ENCODE data around the gene PPP1R14D.
A peak's percentile ranks its signal among the peaks of the same experiment; 100 is the strongest.
"Not testable (repeated sequence)": the region's sequence is repeated elsewhere in the genome, so short reads cannot be mapped to it uniquely, and the experiment has no call there.

Gene PPP1R14D, protein sequence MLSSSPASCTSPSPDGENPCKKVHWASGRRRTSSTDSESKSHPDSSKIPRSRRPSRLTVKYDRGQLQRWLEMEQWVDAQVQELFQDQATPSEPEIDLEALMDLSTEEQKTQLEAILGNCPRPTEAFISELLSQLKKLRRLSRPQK

DNA sequence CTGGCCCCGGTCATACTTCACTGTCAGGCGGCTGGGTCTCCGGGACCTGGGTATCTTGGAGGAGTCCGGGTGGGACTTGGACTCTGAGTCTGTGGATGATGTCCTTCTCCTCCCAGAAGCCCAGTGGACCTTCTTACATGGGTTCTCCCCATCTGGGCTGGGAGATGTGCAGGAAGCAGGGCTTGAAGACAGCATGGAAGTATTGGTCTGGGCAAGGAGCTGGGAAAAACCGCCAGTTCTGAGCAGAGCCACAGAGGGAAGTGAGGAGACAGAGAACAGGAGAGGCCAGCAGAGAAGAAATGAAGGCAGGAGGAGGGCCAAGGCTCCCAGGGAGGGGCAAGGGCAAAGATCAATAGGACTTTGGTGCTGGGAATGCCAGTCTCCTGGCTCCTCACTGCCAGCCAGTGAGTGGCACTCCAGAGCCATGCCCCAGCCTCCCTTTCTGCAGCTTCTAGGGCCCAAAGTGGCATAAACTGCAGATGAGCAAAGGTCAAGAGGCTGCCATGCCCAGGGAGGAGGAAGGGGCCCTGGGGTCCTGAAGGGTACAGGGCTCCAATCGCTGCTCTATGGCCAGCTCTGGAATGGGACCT is at the start of gene PPP1R14D:
Gene PPP1R14D (minus strand): TSS at position 262 of the 590 bp plus-strand sequence. CDS start 67 bp downstream, at position 195.
- DNase-seq (ENCODE audit: low read depth, low spot score), result no peak

DNA sequence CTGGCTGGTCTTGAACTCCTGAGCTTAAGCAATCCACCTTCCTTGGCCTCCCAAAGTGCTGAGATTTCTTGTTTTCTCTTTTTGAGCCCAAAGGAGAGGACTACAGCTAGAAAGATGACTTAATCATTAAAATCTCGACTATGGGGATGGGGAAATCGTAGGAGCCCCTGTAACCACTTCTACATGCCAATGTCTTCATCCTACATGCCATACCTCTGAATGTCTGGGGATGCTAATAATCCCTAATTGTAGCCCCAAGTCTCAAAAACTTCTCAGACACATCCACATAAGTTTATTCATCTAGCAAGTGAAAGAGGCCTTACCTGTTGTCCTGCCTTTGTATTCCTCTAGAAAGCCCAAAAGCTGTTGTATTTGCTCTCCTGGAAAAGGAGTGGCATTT is 49.2 kb upstream of the PPP1R14D start:
- DNase-seq (ENCODE audit: low read depth, low spot score), result no peak

DNA sequence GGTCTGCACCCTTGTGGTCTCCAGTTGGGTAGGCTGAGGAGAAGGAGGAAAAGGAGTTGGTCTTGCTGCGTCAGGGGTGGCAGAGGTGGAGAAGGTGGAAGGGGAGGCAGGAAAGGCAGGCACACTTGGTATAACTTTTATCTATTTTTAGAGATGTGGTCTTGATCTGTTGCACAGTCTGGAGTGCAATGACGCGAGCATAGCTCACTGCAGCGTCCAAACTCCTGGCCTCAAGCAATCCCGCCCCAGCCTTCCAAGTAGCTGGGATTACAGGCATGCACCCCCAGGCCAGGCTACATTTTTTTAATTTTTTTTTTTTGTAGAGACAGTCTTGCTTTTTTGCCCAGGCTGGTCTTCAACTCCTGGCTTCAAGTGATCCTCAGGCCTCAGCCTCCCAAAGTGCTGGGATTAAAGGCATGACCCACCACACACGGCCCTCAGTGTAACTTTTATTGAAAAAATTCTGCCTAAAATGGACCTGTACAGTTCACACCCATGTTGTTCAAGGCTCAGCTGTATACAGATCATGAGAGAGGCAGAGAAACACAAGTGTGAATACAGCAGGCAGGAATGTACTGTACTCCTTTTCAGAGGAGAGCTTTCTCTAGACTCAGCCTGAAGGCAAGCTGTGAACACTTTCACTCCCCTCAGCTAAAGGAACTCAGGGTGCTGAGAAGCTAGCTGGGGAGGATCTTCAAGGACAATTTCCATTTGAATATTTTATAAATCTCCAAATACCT is 47.7 kb upstream of the PPP1R14D start:
- no peak for DNase-seq (ENCODE audit: low read depth, low spot score)

DNA sequence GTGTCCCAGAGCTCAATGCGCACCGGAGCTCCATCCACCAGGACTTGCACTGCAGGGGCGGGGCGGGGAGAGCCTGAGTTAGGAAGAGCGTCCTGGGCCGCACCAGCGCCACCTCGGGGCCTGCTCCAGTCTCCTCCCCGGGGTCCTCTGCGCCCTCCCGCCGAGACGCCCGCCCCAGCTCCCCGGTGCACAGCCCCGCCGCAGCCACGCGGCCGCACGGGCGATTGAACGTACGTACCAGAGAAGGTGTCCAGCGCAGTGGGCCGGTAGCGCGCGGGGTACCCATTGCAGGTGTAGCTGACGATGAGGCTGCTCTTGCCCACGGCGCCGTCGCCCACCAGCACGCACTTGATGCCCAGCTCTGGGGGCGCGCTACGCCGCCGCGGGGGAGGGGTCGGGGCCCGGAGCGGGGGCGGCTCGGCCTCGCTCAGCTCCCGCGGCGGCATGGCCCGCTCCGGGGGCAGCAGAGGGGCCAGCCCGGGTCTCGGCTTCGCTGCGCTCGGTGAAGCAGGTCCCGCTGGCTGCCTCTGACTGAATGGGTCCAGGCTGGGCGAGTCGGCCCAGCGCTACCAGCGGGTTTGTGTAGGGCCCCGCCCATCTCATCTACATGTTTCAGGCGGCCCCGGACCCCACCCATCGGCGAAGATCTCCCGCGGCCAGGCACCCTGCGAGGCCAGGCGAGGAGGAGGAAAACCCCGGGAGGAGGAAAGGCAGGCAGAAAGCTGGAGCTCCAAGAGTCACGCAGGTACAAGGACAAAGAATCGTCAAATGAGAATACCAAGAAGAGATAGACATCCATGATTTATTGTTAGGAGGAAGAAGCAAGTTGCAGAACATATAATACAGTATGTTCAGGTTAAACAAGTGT is 45.4 kb upstream of the PPP1R14D start, which contains the start of gene RHOV:
Gene RHOV (minus strand): TSS at position 541 of the 868 bp plus-strand sequence. CDS start 95 bp downstream, at position 446.
- DNase-seq (ENCODE audit: low read depth, low spot score), result no peak

DNA sequence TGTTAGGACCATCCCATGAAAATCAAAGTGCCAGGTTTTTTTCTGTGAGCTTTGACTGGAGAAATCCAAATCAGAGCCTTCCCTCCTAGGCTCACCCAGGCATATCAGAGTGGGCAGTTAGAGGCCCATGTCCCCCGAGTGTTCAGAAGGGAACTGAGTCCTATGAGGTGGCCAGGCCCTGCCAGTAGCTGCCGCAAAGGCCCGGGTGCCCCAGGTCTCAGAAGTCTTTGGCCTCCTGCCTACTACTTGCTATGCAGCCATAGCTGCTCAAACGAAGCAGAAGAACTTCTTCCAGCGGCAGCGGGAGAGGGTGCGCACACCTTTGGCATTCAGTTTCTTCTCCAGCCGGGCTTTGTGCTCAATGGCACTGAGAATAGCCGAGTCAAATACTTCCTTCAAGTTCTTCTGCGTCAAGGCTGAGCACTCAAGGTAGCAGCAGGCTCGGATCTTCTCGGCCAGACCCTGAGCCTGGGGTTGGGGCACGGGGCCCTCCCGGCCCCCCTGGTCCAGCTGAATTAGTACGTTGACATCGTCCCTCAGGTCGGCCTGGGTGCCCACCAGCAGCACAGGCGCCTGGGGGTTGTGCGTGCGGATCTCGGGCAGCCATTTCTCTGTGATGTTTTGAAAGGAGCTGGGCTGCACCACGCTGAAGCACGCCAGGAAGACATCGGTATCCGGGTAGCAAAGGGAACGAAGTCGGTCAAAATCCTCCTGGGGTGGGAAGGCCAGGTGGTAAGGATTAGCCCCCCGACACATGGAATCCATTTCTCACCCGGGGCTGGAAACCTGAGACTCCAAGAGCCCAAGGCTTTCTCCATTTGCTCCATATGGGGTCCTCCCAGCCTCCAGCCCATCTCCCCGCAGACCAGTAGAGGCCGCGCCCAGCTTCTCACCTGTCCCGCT is 44.5 kb upstream of the PPP1R14D start:
- no peak for DNase-seq (ENCODE audit: low read depth, low spot score)

DNA sequence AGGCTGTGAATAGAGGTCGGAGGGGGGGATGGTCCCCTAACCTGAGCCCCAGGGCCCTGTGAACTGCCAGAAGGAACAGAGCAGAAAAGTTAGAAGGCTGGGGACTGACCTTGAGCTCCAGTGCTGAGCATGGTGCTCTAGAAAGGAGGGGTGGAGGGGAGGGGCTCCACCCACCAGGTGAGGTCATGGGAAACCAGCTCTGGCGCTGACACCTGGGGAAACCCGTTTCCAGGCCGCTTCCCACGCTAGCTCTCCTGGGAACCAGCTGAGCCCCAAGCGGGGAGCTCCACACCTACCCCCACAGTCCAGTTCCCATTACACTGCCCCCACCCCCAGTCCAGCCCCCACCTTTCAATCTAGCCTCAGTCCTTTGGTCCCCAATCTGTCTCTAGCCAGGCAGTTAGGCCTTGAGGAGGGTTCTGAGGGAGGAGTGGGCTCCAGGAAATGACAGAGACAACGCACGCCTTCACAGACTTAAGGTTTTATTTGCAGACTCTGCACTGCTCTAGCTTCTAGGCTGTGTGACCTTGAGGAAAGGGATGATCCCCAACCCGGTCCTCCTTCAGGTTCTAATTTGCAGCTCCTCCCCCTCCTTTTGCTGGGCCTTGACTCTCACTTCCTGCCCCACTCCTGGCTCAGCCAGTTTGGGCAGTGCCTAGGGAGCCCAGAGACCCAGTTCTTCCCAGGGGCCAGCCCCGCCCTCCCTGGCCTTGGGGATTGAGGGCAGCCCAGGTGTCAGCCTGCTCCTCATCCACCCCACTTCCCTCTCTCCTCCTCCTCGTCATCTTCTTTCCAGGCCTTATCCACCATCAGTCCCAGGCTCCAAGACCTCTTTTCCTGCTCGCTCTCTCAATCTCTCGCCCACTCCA is 43.5 kb upstream of the PPP1R14D start:
- DNase-seq (ENCODE audit: low read depth, low spot score), result no peak

DNA sequence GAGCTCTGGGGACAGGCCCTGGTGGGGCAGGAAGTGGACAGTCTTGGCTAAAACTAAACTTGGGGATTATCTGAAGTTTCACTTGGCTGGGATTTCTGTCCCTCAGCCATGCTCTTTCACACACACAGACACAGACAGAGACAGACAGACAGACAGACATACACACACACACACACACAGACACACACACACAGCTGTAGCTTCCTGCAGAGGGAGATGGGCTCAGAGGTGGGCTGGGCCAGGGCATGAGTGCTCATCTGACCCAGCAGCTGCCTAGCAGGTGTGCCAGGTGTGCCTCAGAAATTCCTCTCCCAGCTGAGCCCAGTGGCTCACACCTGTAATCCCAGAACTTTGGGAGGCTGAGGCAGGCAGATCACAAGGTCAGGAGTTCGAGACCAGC is 42.2 kb upstream of the PPP1R14D start:
- no peak for DNase-seq (ENCODE audit: low read depth, low spot score)

DNA sequence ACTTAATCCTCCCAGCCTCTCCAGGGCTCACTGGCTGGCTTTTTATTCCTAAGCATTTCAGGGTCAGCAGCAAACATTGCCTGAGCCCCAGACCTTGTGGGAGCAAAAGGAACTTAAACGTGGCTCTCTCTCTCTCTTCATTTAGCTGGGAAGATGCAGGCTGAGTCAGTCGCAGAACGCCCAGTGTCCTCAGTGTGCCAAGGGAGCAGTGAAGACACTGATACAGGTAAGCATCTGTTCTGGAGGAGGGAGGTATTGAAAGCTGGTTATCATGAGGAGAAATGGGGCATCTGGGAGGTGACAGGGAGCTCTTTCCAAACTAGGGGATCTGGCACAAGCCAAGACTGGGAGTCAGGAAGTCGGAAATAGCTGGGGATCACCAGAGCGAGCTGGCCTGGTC is 41.2 kb upstream of the PPP1R14D start:
- DNase-seq (ENCODE audit: low read depth, low spot score), result no peak

DNA sequence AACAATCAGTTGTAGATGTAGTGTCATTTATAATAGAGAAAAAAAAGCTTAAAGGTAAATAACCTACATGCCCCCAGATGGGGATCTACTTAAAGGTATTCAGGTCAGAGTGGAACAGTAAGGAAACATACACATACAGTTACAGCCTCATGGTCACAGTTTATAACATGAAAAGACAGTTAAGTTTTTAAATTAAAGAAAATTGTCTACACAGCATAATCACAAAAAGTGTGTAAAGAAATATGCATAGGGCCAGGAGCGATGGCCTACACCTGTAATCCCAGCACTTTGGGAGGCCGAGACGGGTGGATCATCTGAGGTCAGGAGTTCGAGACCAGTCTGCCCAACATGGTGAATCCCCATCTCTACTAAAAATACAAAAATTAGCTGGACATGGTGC is 38.7 kb upstream of the PPP1R14D start:
- DNase-seq (ENCODE audit: low read depth, low spot score), result no peak

DNA sequence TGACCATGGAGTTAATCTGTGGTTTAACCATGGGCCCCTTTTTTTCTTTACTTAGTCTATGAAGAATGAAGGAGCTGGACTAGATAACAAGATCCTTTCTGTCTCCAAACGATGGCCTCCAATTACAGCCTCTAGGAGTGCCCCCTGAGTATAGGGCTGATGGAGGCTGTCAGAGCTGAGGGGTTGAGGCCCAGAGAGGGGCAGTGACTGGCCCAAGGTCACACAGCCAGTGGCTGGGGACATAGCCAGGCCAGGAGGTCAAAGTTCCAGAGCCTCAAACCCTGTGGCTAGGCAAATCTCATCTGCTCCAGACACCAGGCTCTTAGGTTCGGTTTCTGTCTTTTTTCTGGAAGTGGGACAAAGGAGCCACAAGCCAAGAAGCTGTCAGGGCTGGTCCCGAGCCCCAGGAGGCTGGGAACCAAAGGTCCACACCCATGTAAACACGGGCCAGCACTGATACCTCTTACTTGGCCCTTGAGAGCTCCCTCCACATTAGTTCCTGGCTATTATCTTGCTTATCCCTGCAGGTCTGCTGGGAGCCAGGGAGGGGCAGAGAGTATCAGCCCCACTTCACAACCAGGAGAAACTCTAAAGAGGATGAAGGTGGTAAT is 35.3 kb upstream of the PPP1R14D start:
- DNase-seq (ENCODE audit: low read depth, low spot score), result no peak

DNA sequence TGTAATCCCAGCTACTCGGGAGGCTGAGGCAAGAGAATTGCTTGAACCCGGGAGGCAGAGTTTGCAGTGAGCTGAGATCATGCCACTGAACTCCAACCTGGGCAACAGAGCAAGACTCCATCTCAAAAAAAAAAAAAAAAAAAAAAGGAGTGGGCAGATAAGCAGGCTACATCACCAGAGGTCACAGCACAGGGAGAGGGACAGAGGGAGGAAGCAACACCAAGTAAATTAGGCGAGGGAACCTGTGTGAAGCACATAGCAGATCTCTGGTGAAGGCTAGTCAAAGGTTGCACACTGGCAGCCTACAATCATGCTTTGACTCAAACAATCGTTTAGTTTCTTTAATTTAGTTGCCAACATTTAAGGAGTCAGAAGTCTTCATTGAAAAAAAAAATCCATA is 32.6 kb upstream of the PPP1R14D start:
- DNase-seq (ENCODE audit: low read depth, low spot score), result not testable (repeated sequence)

DNA sequence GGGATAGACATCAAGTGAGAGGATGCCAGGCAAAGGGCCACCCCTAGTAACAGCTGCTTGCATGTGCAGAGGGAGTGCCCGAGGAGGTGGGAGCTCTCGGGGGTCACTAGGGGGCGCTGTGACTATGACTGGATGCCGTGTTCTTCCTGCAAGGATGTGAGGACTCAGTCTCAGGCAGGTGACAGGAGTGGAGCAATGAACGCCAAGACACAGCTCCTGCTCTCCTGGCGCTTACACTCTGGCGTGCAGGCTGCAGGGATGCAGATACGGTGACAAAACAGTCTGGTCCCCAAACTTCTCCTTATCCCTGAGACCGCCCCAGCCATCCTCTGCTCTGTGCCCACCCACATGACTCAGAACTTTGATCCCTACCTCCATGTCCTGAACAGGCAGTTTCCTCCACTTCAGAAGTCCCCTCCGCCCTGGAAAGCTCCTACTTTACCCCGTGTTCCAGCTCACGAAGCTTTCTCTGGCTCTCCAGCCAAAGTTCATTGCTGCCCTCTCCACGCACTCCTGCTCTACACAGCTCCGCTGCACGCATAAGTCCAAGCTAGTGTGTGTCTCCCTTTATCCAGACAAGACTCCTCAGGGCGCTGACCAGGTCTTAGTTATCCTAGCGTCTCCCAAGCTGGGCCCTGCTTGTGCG is 30.8 kb upstream of the PPP1R14D start:
- DNase-seq (ENCODE audit: low read depth, low spot score), result peak; percentile 74

DNA sequence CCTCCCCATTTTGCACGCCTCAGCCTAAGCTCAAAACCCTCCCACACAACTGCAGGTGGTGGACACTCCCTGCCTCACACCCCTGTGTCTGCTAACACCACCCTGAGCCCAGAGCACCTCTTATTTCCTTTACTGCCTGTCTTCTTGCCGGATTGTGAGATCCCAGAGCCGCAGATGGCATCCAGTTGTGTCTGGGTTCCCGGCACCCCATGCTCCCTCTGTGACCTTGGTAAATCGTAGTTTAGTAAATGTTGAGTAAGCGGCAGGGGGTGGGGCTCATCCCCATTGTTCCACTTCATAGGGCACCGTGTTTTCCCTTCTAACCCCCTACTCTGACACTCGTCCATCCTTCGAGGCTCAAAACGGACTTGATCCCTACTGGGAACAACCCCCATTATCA is 30.2 kb upstream of the PPP1R14D start:
- DNase-seq (ENCODE audit: low read depth, low spot score), result no peak

DNA sequence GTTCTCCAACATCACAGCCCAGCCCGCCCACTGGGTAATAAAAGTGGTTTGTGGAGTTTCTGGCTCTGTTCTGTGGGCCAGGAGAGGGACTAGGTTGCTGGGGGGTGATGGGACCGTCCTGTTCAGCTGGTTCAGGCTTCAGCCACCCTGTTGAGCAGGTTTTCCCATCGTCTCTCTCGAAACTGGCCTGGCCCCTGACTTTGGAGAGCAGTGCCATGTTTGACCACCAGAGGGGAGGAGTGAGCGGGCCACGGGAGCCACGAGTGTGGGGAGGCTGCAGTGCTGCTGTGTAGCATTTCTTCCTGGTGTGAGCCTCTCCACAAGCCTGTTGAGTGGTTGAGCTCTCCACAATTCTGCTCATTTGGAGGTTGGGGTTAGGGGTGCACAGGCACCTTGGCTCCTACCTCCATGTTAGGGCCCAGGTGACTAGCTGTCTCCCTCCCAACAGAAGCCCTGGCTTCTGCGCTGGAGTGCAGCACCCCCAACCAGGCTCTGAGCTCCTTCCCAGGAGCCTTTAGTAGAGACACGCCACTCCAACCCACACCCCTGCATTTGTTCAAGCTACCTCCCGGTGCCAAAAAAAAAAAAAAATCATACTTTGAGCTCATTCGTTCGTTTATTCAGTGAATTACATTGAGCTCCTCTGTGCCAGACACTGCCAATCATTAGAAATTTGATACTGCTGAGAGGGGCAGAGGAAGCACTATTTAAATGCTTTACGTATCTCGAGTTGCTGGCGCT is 29.3 kb upstream of the PPP1R14D start:
- DNase-seq (ENCODE audit: low read depth, low spot score), result peak; percentile 69

DNA sequence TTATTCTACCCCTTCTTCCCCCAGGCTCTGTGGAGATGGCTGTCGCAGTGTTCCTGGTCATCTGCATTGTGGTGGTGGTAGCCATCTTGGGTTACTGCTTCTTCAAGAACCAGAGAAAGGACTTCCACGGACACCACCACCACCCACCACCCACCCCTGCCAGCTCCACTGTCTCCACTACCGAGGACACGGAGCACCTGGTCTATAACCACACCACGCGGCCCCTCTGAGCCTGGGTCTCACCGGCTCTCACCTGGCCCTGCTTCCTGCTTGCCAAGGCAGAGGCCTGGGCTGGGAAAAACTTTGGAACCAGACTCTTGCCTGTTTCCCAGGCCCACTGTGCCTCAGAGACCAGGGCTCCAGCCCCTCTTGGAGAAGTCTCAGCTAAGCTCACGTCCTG is 28.2 kb upstream of the PPP1R14D start:
- DNase-seq (ENCODE audit: low read depth, low spot score), result no peak

DNA sequence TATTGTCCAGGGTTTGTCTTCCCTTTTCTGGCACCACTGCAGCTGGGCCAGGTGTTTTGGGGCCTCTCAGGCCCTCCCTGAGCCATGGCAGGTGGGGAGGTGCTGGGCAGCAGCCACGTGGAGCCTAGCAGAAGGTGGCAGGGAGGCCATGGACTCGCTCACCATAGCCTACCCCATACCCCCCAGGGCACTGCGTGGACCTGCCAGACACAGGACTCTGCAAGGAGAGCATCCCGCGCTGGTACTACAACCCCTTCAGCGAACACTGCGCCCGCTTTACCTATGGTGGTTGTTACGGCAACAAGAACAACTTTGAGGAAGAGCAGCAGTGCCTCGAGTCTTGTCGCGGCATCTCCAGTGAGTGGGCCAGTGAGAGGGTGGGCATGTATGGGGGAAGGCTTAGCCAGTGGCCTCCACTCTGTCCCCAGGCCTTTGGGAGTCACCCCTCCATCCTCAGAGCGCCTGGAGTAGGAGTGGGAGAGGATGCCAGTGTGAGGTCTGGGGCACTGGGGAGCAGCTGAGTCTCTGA is 27.3 kb upstream of the PPP1R14D start:
- no peak for DNase-seq (ENCODE audit: low read depth, low spot score)

DNA sequence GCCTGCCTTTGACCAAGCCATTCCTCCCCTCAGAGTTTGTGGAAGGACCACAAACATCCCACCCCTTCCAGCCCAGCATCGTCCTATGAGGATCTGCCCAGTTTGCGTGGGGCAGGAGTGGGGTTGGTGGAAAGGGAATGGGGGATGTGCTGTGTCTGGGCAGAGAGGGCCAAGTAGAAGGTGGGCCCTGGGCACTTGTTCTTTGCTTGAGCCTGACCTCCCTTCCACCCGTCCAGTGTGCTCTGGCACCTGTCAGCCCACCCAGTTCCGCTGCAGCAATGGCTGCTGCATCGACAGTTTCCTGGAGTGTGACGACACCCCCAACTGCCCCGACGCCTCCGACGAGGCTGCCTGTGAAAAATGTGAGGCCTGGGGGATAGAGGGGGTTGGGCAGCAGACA is 25.7 kb upstream of the PPP1R14D start:
- DNase-seq (ENCODE audit: low read depth, low spot score), result no peak

DNA sequence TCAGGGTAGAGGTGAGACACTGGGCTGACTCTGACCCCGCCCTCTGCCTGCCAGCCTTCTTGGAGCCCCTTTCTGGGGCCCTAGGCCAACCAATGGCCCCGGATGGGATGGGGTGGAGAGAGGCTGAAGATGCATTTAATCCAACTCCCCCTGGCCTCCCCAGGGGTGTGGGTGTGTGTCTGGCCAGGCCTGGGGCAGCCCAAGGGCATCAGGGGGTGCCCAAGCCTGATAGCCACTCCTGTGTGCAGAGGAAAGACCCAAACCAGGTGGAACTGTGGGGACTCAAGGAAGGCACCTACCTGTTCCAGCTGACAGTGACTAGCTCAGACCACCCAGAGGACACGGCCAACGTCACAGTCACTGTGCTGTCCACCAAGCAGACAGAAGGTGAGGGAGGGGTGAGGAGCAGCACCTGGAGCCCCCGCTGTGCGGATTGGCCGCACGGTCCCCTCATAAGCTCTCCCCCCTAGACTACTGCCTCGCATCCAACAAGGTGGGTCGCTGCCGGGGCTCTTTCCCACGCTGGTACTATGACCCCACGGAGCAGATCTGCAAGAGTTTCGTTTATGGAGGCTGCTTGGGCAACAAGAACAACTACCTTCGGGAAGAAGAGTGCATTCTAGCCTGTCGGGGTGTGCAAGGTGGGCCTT is 24.9 kb upstream of the PPP1R14D start:
- DNase-seq (ENCODE audit: low read depth, low spot score), result no peak

Data from activated naive CD8-positive, alpha-beta T cell treated with anti-CD3 and anti-CD28 coated beads, Interleukin-2, amount 50 U/mL, for 16 hours (primary cell).